ENCODE data around the gene PFDN1.
A peak's percentile ranks its signal among the peaks of the same experiment; 100 is the strongest.

PFDN1 gene

GRCh38 chr5:140252470-140253126, 50.3 kb downstream of the PFDN1 start:
- no peak for DNase-seq (ENCODE audit: low read depth, low spot score)
- H3K4me3 ChIP-seq (ENCODE audit: low read depth, low read length): no peak overlapping the region
- no peak for TF ChIP-seq CTCF (IDR thresholded peaks at IDR 0.05; ENCODE audit: low read depth, low read length)
- in situ Hi-C loops (cut with HindIII; ENCODE audit: low sequenced_read_pairs): no loop called here

GRCh38 chr5:140251527-140251973, 51.4 kb downstream of the PFDN1 start:
- peak; percentile 91 for DNase-seq (ENCODE audit: low read depth, low spot score)
- no peak for TF ChIP-seq CTCF (IDR thresholded peaks at IDR 0.05; ENCODE audit: low read depth, low read length)
- no peak overlapping the region for H3K4me3 ChIP-seq (ENCODE audit: low read depth, low read length)
- in situ Hi-C loops (cut with HindIII; ENCODE audit: low sequenced_read_pairs): no loop called here

- no peak overlapping the region for H3K4me3 ChIP-seq (ENCODE audit: low read depth, low read length)
- no peak for DNase-seq (ENCODE audit: low read depth, low spot score)
- in situ Hi-C loops (cut with HindIII; ENCODE audit: low sequenced_read_pairs): no loop called here
- no peak for TF ChIP-seq CTCF (IDR thresholded peaks at IDR 0.05; ENCODE audit: low read depth, low read length)
These were observed 52.5 kb downstream of the PFDN1 start for GRCh38 chr5:140250386-140250785.

DNA sequence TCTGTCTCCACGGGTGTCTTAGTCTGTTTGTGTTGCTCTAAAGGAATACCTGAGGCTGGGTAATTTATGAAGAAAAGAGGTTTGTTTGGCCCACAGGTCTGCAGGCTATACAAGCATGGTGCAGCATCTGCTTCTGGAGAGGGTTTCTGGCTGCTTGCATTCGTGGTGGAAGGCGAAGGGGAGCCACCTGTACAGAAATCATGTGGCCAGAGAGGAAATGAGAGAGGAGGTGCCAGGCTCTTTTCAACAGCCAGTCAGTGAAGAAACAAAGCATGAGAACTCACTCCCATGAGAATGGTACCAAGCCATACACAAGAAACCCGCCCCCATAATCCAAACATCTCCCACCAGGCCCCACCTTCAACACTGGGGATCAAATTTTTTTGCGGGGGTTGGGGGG, 53.4 kb downstream of the PFDN1 start:
- no peak overlapping the region for H3K4me3 ChIP-seq (ENCODE audit: low read depth, low read length)
- DNase-seq (ENCODE audit: low read depth, low spot score): no peak
- in situ Hi-C loops (cut with HindIII; ENCODE audit: low sequenced_read_pairs): no loop called here
- TF ChIP-seq CTCF (IDR thresholded peaks at IDR 0.05; ENCODE audit: low read depth, low read length): no peak

DNA sequence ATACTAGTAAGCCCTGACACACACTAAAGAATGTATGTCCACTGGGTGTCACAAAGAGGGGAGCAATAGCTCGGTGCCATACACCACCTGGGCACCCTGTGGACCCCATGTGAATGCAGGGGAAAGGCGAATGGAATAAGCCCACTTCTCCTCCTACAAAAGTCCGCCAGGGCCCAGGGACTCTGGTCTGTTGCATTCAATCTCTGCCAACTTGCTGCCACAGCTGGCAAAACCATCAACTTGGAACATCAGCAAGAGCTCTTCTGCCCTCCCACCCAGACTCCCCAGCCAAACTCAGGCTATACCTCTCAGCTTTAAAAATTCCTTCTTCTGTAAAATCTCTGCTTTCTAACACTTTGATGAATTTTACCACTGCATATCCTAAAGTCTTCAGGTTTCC, 54.5 kb downstream of the PFDN1 start:
- in situ Hi-C loops (cut with HindIII; ENCODE audit: low sequenced_read_pairs): no loop called here
- H3K4me3 ChIP-seq (ENCODE audit: low read depth, low read length): no peak overlapping the region
- DNase-seq (ENCODE audit: low read depth, low spot score): no peak
- no peak for TF ChIP-seq CTCF (IDR thresholded peaks at IDR 0.05; ENCODE audit: low read depth, low read length)

DNA sequence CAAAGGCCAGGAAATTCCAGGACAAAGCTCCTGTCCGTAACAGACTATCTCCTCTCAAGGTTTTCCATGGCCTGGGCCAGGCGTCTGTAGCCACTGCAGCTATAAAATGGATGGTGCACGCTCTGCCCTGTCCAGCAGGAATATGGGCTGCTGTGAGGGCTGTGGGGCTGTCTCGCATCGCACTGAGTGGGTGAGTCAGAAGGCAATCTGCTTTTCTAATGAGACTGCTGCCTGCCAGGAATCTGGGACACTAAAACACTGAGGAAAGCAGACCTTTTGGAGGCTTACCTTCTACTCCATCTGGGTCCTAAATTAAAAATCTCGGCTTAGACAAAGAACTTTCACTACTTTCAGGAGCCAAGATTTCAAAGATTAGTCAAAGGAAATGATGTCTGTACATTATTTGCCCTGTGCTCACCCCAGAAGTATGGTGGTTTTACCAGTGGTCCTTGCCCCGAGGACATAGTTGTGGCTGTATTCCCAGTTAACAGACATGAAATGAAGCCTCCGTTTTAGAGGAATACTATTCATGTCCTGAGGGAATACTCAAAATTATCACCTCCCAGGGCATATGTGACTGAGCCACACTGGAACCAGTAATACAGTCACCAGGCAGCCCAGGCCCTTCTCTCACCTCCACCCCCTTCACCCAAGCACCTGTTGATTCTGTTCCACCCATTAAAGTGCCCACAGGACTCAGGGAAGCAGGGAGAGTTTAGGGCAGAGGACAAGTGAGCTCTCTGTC, 56.4 kb downstream of the PFDN1 start:
- no peak overlapping the region for H3K4me3 ChIP-seq (ENCODE audit: low read depth, low read length)
- in situ Hi-C loops (cut with HindIII; ENCODE audit: low sequenced_read_pairs): no loop called here
- DNase-seq (ENCODE audit: low read depth, low spot score): peak; percentile 86
- TF ChIP-seq CTCF (IDR thresholded peaks at IDR 0.05; ENCODE audit: low read depth, low read length): no peak
